GM21619 (cell line): Measurements from ENCODE around the gene AMBRA1.
A peak's percentile ranks its signal among the peaks of the same experiment; 100 is the strongest.
"Not testable (repeated sequence)": the region's sequence is repeated elsewhere in the genome, so short reads cannot be mapped to it uniquely, and the experiment has no call there.

Source experiments
- ATAC-seq: cut with Tn5 transposase; IDR thresholded peaks from one replicate; pipeline ENCODE4 v1.9.1; 2021; ENCODE audit not compliant: unreplicated experiment

The AMBRA1 gene

DNA sequence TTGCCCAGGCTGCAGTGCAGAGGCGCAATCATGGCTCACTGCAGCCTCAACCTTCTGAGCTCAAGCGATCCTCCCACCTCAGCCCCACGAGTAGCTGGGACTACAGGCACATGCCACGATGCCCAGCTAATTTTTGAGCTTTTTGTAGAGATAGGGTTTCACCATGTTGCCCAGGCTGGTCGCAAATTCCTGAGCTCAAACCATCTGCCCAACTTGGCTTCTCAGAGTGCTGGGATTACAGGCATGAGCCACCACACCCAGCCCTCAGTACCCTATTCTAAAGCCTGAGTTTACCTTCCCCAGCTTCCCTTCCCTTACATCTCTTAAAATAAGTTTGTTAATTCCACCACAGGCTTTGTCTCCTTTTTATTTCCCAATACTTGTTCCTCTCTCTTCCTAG is 59.1 kb downstream of the AMBRA1 start:
- ATAC-seq = no peak

DNA sequence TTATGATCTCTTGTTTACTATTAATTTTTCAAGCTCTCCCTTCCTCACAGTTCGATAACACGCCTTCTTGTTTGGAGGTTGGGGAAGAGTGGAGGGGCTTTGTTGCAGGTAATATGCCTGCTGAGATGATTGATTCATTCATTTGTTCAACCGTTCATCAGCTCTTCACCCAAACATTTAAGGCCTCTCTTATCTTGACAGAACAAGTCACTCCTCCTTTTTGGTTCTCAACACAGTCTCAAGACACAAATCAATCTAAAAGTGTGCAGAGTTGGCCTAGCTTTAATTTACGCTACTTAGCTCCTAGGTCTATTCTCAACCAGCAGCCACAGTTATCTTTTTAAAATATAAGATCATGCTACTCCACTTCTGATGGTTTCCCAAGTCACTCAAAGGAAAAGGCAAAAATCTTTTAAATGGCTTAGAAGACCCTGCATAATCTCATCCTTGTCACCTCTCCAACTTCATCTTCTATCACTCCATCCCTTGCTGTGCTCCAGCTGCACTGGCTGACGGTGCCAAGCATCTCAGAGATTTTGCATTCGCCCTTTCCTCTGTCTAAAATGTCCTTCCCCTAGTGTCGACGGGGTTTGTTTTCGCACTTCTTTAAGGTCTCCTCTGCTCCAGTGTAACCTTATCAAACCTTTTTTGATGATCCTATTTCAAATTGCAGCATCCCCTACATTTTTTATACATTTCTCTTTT is 60.3 kb downstream of the AMBRA1 start:
- ATAC-seq = no peak

- no peak for ATAC-seq
These were observed 63.8 kb downstream of the AMBRA1 start for GRCh38 chr11:46529928-46530574.

DNA sequence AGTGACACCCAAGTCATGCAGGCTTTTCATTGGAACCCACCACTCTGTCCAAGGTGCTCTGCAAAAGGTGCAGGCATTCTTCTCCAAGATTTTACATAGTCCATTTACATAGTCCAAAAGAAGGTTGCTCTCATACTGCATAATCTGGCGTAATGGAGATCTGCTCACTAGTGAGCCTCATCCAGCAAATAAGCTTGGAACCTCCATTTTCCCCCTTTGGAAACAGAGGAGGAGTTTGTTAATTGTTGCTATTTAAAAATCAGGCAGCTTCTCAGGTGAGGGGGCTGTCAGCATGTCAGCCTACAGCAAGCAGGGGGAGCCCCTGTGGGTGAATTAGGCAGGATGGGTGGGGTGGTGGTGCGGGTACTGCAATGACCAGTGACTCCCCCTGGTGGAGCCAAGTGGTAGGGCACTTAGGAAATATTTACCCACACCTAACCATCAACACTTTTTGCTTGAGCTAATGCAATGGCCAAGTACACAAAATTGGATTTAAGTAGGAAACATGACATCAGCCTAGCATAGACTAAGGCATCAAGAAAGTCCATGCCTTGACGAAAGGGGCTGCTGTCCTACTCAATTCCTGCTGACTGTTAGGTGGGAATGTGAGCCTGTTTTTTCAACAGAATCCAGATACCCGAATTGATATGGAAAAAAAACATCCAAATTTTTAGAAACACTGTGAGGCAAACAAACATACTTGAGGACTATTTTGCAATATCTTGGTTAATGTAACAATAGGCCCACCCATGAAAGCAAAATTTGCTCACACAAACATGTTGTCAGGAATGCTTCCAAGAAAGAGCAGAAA is 64.5 kb downstream of the AMBRA1 start:
- ATAC-seq = peak; percentile 74

DNA sequence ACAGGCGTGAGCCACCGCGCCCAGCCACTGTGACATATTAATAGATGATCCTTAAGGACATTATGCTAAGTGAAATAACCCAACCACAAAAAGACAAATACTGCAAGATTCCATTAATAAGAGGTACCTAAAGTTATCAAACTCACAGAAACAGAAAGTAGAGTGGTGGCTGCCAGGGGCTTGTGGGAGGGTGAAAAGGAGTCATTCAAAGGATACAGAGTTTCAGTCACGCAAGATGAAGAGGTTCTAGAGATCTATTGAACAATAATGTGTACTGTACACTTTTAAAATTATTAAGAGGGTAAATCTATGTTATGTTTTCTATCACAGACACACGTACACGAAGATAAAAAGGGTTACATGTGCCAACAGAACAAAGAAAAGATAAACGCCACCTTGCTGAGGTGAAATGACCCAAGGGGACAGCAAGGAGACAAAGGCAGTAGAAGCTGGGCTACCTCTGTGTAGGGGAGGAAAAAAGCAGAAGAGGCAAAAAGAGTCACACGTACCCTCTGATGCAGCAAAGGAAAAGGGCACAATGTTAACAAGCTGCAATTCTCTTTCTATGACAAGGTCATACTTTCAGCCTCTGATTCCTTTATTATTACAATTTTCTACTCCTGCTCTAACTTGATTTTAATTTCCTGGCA is 65.3 kb downstream of the AMBRA1 start:
- no peak for ATAC-seq

DNA sequence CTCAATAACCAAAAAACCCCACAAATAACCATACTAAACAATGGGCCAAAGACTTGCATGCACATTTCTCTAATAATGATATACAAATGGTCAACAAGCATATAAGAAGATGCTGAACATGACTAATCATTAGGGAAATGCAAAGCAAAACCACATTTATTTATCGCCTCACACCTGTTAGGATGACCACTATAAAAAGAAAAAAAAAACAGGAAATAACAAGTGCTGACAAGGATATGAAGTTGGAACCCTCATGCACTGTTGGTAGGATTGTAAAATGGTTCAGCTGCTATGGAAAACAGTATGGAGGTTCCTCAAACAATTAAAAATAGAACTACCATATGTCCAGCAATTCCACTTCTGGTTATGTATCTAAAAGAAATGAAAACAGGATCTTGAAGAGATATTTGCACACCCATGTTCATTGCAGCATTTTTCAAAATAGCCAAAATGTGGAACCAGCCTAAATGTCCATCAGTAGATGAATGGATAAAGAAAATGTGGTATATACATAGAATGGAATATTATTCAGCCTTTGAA is 66.2 kb downstream of the AMBRA1 start:
- ATAC-seq = no peak

GRCh38 chr11:46526216-46527215 is 67.3 kb downstream of the AMBRA1 start:
- no peak for ATAC-seq

DNA sequence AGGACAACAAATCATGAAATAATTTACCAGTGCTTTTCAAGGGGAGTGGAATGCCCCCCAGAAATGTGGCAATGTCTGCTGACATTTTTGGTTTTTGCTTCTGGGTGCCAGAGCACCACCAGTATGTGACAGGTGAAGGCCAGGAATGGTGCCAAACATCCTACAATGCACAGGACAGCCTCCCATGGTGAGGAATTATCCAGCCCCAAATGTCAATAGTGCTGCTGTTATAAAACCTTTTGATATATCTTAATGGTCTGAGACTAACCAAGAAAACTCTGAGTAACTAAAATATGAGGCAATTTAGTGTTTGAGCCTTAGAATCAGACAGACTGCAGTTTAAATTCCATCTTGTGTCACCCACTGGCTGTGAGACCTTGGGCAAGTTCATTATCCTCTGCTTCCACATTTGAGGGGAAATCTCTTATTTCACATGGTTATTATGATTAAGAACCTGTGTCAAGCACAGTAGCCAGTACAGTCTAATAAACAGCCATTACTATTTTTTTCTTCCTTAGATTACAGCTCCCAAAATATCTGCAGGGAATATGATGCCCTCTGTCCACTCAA is 69.5 kb downstream of the AMBRA1 start:
- no peak for ATAC-seq

DNA sequence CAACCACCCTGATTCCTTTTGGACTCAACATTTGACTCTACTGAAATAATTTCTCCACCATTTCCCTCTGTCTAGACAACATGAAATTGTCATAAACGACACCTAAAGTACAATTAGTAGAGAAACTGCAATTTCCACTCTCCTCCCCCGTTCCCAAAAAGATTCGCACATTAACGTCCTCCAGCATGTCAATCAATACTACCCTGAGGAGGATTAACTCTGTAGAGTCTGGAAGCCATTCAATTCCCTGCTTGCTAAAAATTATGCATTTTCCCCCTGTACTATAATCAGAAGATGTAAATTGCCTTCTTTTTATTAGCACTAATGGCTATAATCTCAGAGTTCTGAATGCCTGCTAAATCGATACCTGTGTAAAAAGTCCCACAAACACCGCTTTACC is 70.5 kb downstream of the AMBRA1 start:
- no peak for ATAC-seq

- no peak for ATAC-seq
These were observed 71.0 kb downstream of the AMBRA1 start for GRCh38 chr11:46522682-46523281.

GRCh38 chr11:46521961-46522681 is 71.7 kb downstream of the AMBRA1 start:
- no peak for ATAC-seq

DNA sequence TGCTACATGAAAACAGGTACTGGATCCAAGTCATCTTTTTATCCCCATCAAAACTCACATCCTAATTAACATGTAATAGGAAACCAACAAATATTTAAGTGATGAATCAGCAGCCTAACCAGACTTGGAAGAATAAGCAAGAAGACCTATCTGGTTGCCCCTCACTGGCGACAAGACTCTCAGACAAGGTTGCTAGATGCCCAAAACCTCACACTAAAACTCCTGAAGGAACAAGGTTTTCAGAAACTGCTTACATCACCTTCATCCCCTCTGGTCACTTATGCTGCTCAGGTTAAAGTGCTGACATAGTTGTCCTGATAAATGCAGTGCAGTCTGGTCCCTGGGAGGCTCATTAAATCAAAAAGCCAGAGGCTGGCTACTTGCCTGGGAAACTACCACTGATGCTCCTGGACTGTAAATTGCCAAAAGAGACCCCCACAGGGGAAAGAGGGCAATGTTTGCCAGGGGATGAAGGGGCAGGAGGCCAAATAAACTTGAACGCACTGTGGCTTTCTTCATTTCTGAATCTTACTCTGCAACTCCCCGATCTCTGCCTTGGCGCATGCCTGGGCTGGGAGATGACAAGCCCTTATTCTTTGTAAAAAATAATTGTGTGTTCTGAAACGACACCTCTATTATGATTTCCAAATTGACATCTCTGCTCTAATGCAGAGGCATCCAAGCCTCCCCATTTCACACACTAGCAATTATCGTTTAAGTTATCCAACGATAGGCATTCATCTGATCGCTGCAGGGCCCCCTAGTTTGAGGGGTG is 72.7 kb downstream of the AMBRA1 start:
- no peak for ATAC-seq

- ATAC-seq = no peak
These were observed 74.5 kb downstream of the AMBRA1 start for GRCh38 chr11:46519351-46519750.

- ATAC-seq = not testable (repeated sequence)
These were observed 74.9 kb downstream of the AMBRA1 start for GRCh38 chr11:46518928-46519327.

DNA sequence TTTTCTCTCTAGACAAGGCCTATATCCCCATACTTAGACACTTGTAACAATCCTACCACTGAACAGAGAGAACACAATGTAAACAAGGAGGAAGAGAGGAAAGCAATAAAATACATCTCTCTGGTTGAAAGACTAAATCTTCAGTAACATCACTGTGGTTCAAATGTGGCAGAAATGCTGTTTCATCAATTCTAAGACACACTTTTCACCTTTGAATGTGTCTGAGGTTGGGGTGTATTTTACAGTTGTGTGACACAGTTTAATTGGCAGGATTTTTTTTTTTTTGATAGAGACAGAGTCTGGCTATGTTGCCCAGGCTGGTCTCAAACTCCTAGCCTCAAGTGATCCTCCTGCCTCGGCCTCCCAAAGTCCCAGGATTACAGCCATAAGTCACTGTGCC is 79.5 kb downstream of the AMBRA1 start:
- no peak for ATAC-seq

GRCh38 chr11:46513934-46514342 is 79.9 kb downstream of the AMBRA1 start:
- ATAC-seq = no peak

DNA sequence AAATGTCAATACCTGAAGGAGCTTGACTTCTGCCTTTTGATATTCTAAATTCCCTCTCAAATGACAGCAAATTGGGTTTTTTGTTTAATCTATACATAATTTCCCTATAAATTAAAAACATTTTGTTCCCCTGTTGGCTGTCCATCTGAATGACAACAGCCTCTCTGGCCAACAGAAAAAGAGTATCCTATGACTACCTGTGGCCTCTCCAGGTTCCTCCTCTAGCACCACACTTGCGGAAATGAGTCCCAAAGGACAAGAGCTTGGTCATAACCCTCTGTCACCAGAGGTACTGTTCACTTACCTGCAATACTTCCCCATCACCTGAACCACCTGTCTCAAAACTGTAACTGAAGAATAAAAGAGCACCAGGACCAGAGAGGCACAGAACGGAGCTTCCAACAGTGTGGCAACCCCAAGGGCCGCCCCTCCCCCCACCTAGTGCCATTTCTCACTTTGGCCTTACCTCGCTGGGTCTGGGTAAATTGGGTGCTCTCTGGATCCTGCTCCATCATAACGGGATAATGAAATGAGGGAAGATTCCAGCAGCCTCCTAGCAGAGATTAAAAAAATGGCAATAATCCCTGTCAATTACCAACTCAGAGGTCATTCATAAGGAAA is 81.5 kb downstream of the AMBRA1 start:
- no peak for ATAC-seq
